GM04504 (cell line): ENCODE measurements around the gene KRTAP10-9.
"Not testable (repeated sequence)": the region's sequence is repeated elsewhere in the genome, so short reads cannot be mapped to it uniquely, and the experiment has no call there.

ENCODE experiments used
- DNase-seq: peaks from one replicate; pipeline ENCODE4 v3.0.0-alpha.2; 2012; ENCODE audit warnings: low read depth

The KRTAP10-9 gene

GRCh38 chr21:44615911-44616590 is 10.8 kb upstream of the KRTAP10-9 start:
- no peak for DNase-seq

- no peak for DNase-seq
Measured at GRCh38 chr21:44616591-44616926, 10.3 kb upstream of the KRTAP10-9 start.

GRCh38 chr21:44617071-44617501 is 9.8 kb upstream of the KRTAP10-9 start:
- DNase-seq = no peak

- DNase-seq = no peak
Measured at GRCh38 chr21:44618504-44618903, 8.4 kb upstream of the KRTAP10-9 start.

GRCh38 chr21:44618909-44619308 is 8.0 kb upstream of the KRTAP10-9 start:
- no peak for DNase-seq

GRCh38 chr21:44619886-44620285 is 7.0 kb upstream of the KRTAP10-9 start:
- no peak for DNase-seq

GRCh38 chr21:44623575-44623974 is 3.3 kb upstream of the KRTAP10-9 start:
- DNase-seq = no peak

- DNase-seq = no peak
Measured at GRCh38 chr21:44625756-44626155, 1.1 kb upstream of the KRTAP10-9 start.

- no peak for DNase-seq
Measured at GRCh38 chr21:44626262-44626661, 631 bp upstream of the KRTAP10-9 start.

GRCh38 chr21:44627181-44627822 is 409 bp downstream of the KRTAP10-9 start:
- DNase-seq = not testable (repeated sequence)

- not testable (repeated sequence) for DNase-seq
Measured at GRCh38 chr21:44627831-44628233, 939 bp downstream of the KRTAP10-9 start.

GRCh38 chr21:44628707-44629391 is 2.0 kb downstream of the KRTAP10-9 start:
- no peak for DNase-seq

GRCh38 chr21:44630440-44630839 is 3.5 kb downstream of the KRTAP10-9 start:
- no peak for DNase-seq

- DNase-seq = no peak
Measured at GRCh38 chr21:44632067-44632466, 5.2 kb downstream of the KRTAP10-9 start.

GRCh38 chr21:44636209-44637017 is 9.5 kb downstream of the KRTAP10-9 start:
- DNase-seq = no peak

- no peak for DNase-seq
Measured at GRCh38 chr21:44637018-44637850, 10.3 kb downstream of the KRTAP10-9 start, which contains the start of gene KRTAP10-10. TSS of gene KRTAP10-10 (plus strand) at chr21:44637356. CDS start at chr21:44637418, 62 bp downstream.

GRCh38 chr21:44637851-44638348 is 11.0 kb downstream of the KRTAP10-9 start:
- not testable (repeated sequence) for DNase-seq

- not testable (repeated sequence) for DNase-seq
Measured at GRCh38 chr21:44638506-44639330, 11.8 kb downstream of the KRTAP10-9 start.

- no peak for DNase-seq
Measured at GRCh38 chr21:44639331-44639655, 12.4 kb downstream of the KRTAP10-9 start.

GRCh38 chr21:44640761-44641160 is 13.9 kb downstream of the KRTAP10-9 start:
- no peak for DNase-seq
